UCSD-AML1 (cell line): ENCODE results near the gene PRCD.
"Not testable (repeated sequence)": the region's sequence is repeated elsewhere in the genome, so short reads cannot be mapped to it uniquely, and the experiment has no call there.

ENCODE experiments used
- DNase-seq: peaks from one replicate; lab custom pipeline; 2025; ENCODE audit not compliant: unreplicated experiment; lab: John Stamatoyannopoulos, UW

PRCD gene

DNA sequence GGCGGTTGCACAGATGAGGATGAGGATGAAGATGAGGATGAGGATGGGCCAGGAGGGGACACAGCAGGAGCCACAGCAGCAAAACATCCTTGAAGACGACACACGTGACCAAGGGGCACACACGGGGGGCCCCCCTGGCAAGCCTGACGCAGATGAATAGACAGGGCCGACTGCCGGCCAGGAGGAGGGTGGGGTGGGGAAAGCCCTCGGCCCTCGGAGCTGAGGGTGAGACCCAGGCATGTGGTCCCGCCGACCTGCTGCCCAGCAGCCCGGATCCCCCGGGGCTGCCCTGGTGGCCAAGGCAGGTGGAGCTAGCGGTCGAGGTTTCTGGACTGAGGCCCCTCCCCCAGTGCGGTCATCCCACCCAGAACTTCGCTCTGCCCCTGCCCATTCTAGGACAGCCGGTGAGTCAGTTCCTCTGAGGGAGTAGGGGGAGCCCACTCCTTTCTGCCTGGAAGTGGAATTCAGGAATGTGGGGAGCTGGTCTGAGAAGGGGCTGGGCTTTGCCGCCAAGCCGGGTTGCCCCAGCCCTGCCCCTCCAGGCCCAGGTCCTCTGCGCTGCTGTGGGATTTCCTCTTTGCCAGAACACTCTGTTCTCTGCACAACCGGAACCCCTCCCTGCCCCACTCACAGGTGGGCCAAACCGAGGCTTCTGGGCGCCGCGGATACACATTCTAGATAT lies 12.3 kb upstream of the PRCD start:
- DNase-seq: no peak

DNA sequence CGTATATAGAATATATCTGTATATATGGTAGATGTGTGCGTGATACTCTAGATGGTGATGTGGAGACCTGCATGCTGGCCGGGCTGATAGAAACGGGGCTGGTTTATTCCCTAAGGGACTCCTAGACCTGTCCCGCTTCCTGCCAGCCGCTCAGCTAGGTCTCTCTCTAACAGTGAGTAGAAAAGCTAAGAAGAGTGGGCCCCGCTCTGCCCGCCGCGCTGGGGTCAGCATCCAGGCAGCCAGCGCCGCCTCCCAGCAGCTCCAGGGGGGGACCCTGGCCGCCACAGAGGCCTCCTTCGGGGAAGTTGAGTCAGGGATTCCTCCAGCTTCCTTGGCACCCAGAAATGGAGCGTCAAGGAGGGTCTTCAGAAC lies 11.7 kb upstream of the PRCD start:
- DNase-seq: no peak

DNA sequence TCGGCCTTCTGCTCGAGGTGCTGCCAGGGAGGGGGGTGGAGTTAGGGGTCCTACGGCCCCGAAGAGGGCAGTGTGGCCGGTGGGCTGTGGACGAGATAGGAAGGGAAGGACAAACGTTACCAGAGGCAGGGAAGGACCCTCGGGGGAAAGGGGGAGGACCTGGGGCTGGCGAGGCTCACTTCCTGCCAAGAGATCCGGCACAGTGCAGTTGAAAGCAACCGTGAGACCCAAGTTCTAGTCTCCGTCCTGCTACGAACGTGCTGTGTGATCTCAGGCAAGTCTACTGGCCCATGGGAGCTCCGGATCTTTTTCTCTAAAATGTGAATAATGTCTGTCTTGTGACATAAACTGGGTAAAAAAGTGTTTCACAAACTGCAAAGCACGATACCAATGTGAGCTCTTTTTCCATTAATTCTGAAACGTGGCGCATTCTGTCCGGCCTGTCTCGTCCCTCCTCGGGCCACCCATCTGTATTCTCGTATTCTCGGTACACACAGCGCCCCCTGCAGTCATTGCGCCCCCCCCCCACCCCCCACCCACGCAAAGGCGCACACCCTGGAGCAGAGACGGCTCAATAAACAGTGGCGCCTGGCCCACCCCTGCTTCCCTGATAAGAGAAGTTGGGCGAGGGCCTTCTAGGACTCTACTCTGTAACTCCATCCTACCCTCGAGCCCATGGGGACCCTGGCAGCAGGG lies 11.2 kb upstream of the PRCD start:
- DNase-seq: no peak

DNA sequence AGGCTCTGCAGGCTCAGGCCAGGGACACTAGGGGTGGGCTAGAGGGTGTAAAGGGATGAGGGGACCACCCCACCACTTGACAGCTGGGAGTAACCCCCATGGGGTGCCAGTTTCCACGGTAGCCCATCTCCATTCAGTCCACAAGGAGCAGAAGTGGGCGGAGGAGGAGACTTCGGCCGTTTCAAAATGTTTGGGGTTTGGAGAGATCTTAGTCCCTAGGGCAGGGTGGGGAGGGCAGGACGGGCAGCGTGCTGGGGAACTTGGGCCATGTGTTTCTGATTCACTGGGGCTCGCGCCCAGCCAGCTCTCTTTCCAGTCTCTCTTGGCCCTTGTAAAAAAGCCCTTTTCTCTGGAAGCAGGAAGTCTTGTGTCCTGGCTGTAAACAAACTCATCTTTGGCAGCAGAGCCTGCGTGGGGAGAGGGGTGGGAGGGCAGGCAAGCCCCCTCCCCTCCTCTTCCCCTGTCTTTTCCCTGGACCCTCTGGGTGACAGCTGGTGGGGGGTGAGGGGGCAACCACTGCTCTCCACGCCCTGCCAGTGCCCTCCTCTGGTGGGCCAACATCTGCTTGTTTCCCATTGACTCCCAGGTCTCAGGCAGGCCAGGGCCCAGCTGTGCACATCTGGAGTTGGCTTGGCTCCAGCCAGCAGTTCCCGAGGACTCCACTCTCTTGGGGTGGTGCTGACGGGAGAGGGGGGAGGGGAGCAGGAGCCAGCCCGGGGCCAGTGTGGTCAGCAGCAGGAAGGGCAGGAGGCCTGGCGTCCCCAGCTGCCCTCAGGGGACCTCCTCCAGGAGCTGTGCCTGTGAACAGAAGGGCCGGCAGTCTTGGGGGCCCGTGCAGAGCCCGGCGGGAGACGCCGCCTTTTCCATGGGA lies 10.4 kb upstream of the PRCD start:
- peak; percentile 49 for DNase-seq

DNA sequence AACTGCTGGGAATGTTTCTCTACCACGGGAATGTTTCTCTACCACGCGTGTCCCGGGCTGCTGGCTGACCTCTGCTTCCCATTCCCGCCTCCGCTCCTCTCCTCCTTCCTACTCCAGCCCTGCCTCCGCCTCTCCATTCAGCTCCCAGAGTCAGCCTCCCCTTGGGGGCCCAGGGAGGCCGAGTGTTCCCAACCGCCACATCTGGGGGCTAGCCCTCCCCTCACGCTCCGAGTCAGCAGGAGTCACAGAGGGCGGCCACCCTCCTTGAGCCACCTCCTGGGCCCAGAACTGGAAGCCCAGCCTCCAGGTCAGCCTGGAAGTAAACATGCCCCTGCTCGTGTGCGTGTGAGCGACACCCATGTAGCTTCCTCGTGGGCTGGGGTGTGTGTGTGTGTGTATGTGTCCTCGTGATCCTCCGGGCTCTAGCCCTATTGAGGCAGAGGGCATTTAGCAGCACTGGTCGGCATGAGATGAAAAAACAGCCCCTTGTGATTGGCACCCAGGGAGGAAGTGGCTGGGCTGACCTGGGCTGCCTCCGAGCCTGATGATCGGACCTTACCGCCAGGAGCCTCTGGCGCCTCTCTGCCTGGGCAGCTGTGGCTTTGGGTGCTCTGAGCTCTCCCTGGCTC lies 9.6 kb upstream of the PRCD start:
- peak; percentile 53 for DNase-seq

DNA sequence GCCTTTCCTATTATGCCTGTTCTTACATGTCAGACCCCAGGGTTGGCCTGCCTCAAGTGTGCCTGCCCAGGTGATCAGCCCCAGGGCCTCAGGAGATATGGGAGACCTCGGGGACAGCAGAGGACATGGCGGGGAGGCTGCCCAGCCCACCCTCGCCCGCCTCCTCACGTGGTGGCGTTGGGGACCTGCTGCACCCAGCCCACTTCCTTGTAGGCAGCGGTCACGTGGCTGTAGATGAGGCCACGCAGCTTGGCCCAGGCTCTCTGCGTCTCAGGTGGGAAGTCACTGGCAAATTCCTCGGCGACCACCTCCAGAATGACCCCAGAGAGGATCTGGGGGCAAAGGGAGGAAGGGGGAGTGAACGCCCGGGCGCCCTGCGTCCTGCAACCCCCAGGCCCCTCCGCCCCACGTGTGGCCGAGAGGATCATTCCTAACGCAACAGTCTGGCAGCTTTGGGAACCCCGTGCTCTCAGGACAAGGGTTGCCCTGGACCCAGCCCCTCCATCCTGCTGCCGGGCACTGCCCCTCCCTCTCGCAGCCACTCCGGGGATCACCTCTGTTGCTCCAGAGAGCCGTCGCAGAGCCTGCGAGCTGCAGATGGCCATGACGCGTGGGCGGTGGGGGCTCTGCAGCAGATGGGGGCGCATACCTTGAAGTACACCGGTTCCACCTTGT lies 8.9 kb upstream of the PRCD start:
- DNase-seq: no peak

DNA sequence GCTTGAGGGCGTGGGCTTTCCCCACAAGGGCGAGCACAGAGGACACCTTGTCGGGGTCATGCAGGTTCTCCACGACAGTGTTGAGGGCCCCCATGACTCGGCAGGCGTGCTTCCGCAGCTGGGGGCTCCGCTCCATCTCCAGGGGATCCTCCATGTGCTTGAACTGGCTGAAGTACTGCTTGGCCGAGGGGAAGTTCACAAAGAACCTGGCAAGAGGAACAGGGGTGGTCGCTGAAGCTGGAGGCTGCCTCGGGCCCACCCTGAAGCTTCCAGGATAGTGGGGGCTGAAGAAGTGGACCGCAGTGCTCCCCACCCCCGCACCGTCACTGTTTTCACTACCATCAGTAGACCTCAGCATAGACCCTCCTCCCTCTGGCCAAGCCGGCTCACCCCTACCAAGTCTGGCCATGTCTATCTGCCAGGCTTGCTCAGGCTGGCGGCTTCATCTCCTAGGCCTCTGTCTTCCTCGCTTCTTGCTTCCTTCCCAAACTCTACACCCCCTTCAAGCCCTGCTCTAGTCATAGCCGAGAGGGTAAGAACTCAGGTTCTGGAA lies 8.3 kb upstream of the PRCD start:
- no peak for DNase-seq

DNA sequence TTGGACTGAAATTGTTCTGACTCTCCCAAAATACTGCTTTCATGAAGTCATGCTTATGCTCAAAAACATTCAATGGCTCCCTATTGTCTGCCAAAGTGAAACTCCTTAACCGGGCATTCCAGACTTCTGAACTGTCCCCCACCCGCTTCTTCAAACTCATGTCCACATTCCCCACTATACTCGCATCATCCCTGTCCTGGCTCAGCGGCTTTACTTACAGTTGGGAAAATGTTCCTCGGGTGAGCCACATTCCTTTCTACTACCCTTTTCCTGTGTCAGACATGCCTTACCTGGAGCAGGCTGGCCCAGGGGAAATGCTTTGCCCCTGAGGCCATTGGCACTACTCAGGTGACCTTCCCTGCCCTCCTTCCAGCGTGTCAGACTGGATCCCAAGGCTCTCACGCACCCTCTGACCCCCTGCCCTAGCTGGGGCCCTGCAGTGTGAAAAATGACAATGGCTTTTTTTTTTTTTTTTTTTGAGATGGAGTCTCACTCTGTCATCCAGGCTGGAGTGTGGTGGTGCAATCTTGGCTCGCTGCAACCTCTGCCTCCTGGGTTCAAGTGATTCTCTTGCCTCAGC lies 7.7 kb upstream of the PRCD start:
- no peak for DNase-seq

DNA sequence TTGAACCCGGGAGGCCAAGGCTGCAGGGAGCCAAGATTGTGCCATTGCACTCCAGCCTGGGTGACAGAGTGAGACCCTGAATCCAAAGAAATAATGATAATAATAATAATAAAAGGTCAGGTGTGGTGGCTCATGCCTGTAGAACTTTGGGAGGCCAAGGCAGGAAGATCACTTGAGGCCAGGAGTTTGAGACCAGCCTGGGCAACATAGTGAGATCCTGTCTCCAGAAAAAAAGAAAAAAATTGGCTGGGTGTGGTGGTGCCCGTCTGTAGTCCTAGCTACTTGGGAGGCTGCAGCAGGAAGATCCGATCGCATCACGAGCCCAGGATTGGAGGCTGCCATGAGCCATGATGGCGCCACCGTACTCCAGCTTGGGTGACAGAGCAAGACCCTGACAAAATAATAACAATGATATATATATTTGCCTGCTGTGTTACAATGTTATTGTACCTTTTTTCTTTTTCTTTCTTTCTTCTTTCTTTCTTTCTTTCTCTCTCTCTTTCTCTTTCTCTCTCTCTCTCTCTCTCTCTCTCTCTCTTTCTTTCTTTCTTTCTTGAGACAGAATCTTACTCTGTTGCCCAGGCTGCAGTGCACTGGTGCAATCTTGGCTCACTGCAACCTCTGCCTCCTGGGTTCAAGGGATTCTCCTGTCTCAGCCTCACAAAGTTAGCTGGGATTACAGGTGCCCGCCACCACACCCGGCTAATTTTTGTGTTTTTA lies 6.0 kb upstream of the PRCD start:
- DNase-seq: not testable (repeated sequence)

DNA sequence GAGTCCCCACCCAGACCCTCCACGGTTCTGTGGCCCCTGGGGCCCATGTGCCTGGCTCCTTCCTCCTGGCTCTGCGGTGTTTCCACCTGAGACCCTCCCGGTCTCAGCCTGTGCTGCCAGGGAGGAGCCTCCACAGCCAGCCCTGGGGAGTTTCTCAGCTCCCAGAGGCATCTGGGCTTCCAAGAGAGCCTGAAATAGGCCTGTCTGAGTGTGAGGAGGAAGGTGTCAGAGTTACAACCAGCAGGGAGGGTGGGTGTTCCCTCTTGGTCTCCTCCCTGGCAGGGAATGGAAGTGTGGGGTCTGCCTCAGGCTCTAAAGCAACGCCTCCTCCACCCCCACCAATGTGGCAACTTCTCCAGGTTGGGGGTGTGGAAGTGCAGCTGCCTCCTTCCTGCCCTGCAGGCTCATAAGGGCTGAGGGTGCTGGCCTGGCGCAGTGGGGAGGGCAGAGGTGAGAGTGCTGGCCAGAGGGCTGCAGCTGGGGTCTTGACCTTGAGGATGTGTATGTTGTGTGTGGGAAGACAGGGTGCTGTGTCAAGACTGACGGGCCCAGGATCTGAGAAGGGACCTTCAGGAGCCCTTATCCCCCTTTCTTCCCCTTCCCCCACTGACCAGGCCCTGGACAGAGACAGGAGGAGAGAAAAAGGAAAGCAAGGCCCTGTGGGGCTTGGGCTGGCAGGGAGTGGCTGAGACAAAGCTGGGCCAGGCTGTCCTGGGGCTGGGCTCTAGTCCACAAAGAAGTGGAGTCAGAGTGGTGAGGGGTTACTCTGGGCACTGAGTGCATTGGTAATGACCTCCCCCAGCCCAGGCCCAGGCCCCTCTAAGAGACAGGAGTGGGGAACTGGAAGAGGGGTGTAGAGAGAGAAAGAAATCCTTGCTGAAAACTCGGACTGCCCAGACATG lies 4.8 kb upstream of the PRCD start:
- DNase-seq: no peak

DNA sequence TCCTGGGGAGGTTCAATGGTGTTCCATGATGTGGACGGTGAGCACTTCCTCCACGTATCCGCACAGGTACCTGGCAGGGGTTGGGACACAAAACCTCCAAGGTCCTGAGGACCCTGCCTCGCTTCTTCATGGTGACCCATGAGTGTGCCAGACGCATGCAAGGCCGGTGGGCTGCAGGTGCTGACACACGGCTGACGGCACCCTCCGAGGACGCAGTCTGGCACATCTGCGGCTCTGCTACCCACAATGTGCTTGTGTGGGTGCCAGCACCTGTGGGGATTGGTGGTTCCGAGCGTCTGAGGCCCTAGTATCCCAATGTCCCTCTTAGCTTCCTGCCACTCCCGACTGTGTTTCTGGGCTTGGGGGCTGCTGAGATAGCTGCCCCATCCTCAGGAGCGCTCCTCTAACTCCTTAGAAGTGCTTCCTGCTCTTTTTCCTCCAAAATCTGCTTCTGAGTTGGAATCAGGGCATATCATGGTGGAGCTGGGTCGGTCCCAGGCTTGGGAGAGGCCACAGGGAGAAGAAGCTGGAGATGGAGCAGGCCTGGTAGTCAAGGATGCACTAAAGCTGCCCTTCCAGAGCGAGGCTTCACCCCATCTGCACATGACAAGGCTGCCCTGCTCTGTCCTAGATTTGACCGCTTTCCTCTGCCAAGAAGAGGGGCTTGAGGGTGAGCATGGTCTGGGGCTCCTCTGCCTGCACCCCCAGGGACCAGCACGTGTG lies 3.9 kb upstream of the PRCD start:
- no peak for DNase-seq

DNA sequence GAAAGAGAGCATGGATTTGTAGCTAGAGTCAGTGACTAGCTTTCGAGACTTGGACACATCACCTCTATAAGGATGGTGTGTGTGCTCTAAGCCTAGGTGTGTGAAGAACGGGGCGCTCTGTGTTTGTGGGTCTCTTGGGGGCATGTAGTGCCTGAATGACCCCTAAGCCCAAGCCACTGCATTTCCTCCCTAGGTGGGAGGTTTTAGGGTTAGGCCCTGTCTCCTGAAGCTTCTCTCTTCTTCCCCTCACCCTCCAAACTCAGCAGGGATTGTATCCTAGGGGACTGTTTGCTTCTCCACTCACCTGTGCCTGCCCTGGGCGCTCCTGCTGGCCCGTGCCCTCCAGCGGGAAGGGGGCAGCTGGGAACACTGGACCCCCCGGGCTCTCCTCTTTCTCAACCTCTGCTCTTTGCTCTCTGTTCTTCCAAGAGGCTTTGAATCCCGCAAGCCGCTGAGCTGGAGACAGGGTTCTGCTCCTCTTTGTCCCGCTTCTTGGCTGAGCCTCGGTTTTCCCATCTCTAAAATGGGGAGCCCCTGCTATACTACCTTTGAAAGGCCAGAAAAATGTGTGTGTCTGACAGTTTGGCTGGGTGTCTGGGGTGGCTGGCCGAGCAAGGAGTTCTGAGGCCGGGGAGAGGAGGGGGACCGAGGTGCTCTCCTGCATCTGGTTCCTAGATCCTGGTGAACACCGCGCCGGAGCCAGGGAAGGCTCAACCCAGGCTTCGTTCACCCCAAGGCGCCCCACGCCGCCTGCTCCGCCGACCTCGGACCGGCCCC lies 3.1 kb upstream of the PRCD start:
- no peak for DNase-seq

DNA sequence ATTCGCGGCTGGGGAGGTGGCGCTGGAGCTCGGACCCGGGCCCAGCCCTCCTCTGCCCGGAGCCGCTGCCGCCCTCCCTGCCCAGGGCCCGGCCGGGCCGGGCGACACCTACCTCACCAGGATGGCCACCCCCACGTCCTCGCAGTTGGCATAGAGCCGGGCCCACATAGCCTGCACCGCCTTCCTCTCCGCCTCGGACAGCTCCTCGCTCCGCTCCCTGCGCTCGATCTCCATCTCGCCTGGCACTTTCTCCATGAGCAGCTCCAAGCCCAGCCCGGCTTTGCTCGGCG lies 2.6 kb upstream of the PRCD start:
- DNase-seq: no peak

DNA sequence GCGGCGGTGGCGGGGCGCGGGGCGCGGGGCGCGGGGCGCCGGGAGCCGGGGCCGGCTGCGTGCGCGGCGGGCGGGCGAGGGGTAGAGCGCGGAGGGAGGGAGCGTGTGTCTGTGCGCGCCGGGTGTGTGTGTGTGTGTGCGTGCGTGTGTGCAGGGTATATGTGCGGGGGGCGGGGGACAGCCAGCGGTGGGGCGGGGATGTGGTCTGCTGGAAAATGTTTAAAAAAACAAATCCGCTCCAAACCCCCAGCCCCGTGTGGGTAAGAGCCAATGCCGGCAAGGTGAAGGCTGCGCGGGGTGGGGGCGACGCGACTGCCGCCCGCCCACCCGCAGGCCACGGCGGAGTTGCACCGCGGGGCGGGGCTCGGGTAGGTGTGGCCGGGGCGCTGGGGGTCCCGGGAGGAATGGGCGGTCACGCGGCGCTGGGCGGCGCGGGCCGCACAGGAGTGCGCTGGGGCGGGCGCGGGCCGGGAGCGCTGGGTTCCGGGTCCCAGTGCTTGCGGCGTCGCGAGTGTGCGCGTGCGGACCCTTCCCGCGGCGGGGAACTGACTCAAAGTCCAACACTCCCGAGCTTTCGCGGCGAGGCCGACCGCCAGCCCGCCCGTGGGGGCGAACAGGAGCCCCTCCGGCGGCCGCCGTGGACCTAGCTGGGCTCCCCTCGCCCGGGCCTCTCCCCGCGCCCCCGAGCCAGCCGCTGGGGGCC lies 2.1 kb upstream of the PRCD start, which contains the start of gene CYGB:
Gene CYGB, minus strand, starts transcription at position 132 of the 703 bp plus-strand sequence. CDS start 167 bp downstream, outside the sequence.
- no peak for DNase-seq

DNA sequence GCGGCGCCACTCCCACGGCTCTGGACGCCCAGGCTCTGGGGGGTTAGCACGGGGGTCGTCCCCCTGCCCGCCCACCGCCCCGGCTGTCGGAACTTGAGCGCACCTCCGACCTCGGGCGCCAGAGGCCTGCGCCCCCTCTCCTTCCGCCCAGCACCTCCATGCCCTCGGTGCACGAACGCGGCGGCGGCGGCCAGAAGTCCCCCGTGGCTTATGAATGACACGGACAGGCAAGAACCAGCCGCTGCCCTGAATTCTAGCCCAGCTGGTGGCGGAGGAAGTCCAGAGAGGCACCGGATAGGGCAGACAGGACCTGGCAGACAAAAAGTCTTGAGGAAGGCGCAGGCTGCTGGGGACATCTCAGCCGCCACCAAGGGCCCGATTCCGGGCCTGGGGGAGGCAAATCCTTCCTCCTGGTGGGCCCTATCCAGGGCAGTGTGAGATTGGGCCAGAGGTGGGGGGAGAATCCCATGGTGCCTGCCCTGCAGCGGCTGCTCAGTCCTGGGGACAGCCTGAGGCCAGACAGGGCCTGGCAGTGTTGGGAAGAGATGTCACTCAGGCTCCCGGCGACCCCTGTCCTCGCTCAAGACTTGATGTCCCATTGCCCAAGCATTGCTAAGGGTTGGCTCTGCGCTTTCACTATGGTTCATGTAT lies 1.4 kb upstream of the PRCD start:
- no peak for DNase-seq

DNA sequence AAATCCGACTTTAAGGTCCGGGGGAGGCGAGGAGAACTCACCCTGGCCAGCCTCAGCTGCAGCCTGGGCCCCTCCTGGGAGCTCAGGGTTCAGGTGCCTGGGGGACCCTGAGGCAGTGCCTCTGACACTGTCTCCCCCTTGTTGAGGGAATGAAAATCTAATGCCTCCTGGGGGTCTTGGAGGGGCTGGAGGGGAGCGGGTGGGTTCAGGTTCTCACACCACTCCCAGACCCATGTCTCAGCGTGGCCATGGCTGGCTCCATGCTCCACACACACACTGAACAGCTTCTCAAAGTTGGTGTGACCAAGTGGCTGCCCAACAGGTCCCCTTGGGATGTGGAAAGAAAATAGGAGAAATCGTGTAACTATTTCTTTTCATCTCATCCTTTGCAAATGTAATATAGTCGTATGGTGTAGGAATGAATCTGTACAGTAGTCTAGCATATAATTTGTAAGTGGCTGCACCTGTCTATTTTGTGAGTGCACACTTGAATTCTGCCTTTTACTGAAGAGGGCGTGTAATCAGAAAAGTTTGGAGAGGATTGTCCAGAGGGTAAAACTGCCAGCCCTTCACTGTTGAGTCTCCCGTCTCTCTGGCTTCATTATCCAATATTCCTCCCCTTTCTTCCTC lies 788 bp upstream of the PRCD start:
- no peak for DNase-seq
